ENCODE results near the gene NEK11. TPM values are rescaled to one million over a fixed set of nuclear protein-coding genes. Genes with fewer than 3 reads are reported as not detected.

NEK11 gene
- total and polyA plus RNA-seq, 9 of the 15 experiments (the other 6 are each of a cell fraction or from before 2014, with no cell fraction given) = 0.28 to 1.5 (median 0.87) TPM

- TF ChIP-seq, protein P1, sequence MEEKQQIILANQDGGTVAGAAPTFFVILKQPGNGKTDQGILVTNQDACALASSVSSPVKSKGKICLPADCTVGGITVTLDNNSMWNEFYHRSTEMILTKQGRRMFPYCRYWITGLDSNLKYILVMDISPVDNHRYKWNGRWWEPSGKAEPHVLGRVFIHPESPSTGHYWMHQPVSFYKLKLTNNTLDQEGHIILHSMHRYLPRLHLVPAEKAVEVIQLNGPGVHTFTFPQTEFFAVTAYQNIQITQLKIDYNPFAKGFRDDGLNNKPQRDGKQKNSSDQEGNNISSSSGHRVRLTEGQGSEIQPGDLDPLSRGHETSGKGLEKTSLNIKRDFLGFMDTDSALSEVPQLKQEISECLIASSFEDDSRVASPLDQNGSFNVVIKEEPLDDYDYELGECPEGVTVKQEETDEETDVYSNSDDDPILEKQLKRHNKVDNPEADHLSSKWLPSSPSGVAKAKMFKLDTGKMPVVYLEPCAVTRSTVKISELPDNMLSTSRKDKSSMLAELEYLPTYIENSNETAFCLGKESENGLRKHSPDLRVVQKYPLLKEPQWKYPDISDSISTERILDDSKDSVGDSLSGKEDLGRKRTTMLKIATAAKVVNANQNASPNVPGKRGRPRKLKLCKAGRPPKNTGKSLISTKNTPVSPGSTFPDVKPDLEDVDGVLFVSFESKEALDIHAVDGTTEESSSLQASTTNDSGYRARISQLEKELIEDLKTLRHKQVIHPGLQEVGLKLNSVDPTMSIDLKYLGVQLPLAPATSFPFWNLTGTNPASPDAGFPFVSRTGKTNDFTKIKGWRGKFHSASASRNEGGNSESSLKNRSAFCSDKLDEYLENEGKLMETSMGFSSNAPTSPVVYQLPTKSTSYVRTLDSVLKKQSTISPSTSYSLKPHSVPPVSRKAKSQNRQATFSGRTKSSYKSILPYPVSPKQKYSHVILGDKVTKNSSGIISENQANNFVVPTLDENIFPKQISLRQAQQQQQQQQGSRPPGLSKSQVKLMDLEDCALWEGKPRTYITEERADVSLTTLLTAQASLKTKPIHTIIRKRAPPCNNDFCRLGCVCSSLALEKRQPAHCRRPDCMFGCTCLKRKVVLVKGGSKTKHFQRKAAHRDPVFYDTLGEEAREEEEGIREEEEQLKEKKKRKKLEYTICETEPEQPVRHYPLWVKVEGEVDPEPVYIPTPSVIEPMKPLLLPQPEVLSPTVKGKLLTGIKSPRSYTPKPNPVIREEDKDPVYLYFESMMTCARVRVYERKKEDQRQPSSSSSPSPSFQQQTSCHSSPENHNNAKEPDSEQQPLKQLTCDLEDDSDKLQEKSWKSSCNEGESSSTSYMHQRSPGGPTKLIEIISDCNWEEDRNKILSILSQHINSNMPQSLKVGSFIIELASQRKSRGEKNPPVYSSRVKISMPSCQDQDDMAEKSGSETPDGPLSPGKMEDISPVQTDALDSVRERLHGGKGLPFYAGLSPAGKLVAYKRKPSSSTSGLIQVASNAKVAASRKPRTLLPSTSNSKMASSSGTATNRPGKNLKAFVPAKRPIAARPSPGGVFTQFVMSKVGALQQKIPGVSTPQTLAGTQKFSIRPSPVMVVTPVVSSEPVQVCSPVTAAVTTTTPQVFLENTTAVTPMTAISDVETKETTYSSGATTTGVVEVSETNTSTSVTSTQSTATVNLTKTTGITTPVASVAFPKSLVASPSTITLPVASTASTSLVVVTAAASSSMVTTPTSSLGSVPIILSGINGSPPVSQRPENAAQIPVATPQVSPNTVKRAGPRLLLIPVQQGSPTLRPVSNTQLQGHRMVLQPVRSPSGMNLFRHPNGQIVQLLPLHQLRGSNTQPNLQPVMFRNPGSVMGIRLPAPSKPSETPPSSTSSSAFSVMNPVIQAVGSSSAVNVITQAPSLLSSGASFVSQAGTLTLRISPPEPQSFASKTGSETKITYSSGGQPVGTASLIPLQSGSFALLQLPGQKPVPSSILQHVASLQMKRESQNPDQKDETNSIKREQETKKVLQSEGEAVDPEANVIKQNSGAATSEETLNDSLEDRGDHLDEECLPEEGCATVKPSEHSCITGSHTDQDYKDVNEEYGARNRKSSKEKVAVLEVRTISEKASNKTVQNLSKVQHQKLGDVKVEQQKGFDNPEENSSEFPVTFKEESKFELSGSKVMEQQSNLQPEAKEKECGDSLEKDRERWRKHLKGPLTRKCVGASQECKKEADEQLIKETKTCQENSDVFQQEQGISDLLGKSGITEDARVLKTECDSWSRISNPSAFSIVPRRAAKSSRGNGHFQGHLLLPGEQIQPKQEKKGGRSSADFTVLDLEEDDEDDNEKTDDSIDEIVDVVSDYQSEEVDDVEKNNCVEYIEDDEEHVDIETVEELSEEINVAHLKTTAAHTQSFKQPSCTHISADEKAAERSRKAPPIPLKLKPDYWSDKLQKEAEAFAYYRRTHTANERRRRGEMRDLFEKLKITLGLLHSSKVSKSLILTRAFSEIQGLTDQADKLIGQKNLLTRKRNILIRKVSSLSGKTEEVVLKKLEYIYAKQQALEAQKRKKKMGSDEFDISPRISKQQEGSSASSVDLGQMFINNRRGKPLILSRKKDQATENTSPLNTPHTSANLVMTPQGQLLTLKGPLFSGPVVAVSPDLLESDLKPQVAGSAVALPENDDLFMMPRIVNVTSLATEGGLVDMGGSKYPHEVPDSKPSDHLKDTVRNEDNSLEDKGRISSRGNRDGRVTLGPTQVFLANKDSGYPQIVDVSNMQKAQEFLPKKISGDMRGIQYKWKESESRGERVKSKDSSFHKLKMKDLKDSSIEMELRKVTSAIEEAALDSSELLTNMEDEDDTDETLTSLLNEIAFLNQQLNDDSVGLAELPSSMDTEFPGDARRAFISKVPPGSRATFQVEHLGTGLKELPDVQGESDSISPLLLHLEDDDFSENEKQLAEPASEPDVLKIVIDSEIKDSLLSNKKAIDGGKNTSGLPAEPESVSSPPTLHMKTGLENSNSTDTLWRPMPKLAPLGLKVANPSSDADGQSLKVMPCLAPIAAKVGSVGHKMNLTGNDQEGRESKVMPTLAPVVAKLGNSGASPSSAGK (IDR thresholded peaks at IDR 0.05) = peak; percentile 66
- TF ChIP-seq, protein P2, sequence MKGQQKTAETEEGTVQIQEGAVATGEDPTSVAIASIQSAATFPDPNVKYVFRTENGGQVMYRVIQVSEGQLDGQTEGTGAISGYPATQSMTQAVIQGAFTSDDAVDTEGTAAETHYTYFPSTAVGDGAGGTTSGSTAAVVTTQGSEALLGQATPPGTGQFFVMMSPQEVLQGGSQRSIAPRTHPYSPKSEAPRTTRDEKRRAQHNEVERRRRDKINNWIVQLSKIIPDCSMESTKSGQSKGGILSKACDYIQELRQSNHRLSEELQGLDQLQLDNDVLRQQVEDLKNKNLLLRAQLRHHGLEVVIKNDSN (CRISPR knock-in tag; IDR thresholded peaks at IDR 0.05) = peak; percentile 73
- no peak for TF ChIP-seq POLR3G (IDR thresholded peaks at IDR 0.05; ENCODE audit: extremely low read depth, insufficient read length, insufficient replicate concordance)
- TF ChIP-seq MIER1 (IDR thresholded peaks at IDR 0.05; ENCODE audit: low read depth) = no peak
- TF ChIP-seq CBX3 (IDR thresholded peaks at IDR 0.05; ENCODE audit: borderline replicate concordance in 1 of 2, low read length in 2 of 2) = no peak
- peak; percentile 2; the same call in 1 of the 2 replicates for TF ChIP-seq ZNF644 (tag; IDR thresholded peaks at IDR 0.05; ENCODE audit: low read depth)
- TF ChIP-seq SMARCA4 (IDR thresholded peaks at IDR 0.05) = no peak
- TF ChIP-seq BRD4 (IDR thresholded peaks at IDR 0.05) = no peak
- TF ChIP-seq ZNF217 (CRISPR knock-in tag; IDR thresholded peaks at IDR 0.05) = no peak
- TF ChIP-seq, protein P3, sequence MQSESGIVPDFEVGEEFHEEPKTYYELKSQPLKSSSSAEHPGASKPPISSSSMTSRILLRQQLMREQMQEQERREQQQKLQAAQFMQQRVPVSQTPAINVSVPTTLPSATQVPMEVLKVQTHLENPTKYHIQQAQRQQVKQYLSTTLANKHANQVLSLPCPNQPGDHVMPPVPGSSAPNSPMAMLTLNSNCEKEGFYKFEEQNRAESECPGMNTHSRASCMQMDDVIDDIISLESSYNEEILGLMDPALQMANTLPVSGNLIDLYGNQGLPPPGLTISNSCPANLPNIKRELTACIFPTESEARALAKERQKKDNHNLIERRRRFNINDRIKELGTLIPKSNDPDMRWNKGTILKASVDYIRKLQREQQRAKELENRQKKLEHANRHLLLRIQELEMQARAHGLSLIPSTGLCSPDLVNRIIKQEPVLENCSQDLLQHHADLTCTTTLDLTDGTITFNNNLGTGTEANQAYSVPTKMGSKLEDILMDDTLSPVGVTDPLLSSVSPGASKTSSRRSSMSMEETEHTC (IDR thresholded peaks at IDR 0.05) = peak; percentile 51; the same call in 1 of the 2 replicates
- no peak for TF ChIP-seq KLF1 (tag; IDR thresholded peaks at IDR 0.05)
- TF ChIP-seq, protein P4, sequence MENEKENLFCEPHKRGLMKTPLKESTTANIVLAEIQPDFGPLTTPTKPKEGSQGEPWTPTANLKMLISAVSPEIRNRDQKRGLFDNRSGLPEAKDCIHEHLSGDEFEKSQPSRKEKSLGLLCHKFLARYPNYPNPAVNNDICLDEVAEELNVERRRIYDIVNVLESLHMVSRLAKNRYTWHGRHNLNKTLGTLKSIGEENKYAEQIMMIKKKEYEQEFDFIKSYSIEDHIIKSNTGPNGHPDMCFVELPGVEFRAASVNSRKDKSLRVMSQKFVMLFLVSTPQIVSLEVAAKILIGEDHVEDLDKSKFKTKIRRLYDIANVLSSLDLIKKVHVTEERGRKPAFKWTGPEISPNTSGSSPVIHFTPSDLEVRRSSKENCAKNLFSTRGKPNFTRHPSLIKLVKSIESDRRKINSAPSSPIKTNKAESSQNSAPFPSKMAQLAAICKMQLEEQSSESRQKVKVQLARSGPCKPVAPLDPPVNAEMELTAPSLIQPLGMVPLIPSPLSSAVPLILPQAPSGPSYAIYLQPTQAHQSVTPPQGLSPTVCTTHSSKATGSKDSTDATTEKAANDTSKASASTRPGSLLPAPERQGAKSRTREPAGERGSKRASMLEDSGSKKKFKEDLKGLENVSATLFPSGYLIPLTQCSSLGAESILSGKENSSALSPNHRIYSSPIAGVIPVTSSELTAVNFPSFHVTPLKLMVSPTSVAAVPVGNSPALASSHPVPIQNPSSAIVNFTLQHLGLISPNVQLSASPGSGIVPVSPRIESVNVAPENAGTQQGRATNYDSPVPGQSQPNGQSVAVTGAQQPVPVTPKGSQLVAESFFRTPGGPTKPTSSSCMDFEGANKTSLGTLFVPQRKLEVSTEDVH (IDR thresholded peaks at IDR 0.05; ENCODE audit: low read depth, partially characterized antibody) = no peak
- TF ChIP-seq GATAD2A (IDR thresholded peaks at IDR 0.05) = no peak
Measured at GRCh38 chr3:131072845-131073244, 46.2 kb downstream of the NEK11 start (continued).
